ENCODE measurements around the gene SLC2A10.
"Not testable (repeated sequence)": the region's sequence is repeated elsewhere in the genome, so short reads cannot be mapped to it uniquely, and the experiment has no call there.

SLC2A10 gene

DNA sequence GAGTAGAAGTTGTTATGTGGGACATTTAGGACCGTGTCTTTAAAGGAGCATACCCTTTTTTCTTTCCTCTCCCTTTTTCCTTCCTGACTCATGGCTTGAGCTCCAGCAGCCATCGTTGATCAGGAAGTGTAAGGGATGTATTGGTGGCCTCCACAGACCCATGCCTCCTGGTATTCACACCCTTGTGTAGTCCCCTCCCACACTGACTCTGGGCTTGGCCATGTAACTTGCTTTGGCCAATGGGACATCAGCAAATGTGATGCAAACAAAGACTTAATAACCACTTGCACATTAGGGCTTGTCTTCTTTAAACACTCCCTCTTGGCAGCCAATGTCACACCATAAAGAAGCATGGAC lies 39.2 kb upstream of the SLC2A10 start:
- H3K4me3 ChIP-seq (ENCODE audit: low read depth, low read length): no peak overlapping the region
- TF ChIP-seq, protein P1, sequence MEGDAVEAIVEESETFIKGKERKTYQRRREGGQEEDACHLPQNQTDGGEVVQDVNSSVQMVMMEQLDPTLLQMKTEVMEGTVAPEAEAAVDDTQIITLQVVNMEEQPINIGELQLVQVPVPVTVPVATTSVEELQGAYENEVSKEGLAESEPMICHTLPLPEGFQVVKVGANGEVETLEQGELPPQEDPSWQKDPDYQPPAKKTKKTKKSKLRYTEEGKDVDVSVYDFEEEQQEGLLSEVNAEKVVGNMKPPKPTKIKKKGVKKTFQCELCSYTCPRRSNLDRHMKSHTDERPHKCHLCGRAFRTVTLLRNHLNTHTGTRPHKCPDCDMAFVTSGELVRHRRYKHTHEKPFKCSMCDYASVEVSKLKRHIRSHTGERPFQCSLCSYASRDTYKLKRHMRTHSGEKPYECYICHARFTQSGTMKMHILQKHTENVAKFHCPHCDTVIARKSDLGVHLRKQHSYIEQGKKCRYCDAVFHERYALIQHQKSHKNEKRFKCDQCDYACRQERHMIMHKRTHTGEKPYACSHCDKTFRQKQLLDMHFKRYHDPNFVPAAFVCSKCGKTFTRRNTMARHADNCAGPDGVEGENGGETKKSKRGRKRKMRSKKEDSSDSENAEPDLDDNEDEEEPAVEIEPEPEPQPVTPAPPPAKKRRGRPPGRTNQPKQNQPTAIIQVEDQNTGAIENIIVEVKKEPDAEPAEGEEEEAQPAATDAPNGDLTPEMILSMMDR (IDR thresholded peaks at IDR 0.05; ENCODE audit: low read depth, low read length): no peak

- TF ChIP-seq, protein P1 (IDR thresholded peaks at IDR 0.05; ENCODE audit: low read depth, low read length): no peak
- no peak overlapping the region for H3K4me3 ChIP-seq (ENCODE audit: low read depth, low read length)
Measured at GRCh38 chr20:46670585-46671584, 38.6 kb upstream of the SLC2A10 start.

- TF ChIP-seq, protein P1 (IDR thresholded peaks at IDR 0.05; ENCODE audit: low read depth, low read length): no peak
- H3K4me3 ChIP-seq (ENCODE audit: low read depth, low read length): no peak overlapping the region
Measured at GRCh38 chr20:46671866-46672542, 37.4 kb upstream of the SLC2A10 start.

GRCh38 chr20:46672543-46673148 lies 36.8 kb upstream of the SLC2A10 start:
- TF ChIP-seq, protein P1 (IDR thresholded peaks at IDR 0.05; ENCODE audit: low read depth, low read length): no peak
- H3K4me3 ChIP-seq (ENCODE audit: low read depth, low read length): no peak overlapping the region

- no peak overlapping the region for H3K4me3 ChIP-seq (ENCODE audit: low read depth, low read length)
- TF ChIP-seq, protein P1 (IDR thresholded peaks at IDR 0.05; ENCODE audit: low read depth, low read length): no peak
Measured at GRCh38 chr20:46673394-46674252, 35.8 kb upstream of the SLC2A10 start.

- H3K4me3 ChIP-seq (ENCODE audit: low read depth, low read length): no peak overlapping the region
- TF ChIP-seq, protein P1 (IDR thresholded peaks at IDR 0.05; ENCODE audit: low read depth, low read length): no peak
Measured at GRCh38 chr20:46674253-46675083, 35.0 kb upstream of the SLC2A10 start.

- not testable (repeated sequence) for H3K4me3 ChIP-seq (ENCODE audit: low read depth, low read length)
Measured at GRCh38 chr20:46676649-46677316, 32.7 kb upstream of the SLC2A10 start.

Data from WI38 (cell line).